Measurements from ENCODE around the gene FMNL2. TPM values are rescaled to one million over a fixed set of nuclear protein-coding genes. Genes with fewer than 3 reads are reported as not detected.

FMNL2 gene
- total RNA-seq, 3 donors from 2014 or later (not counting 1 experiment from before 2014, with no cell fraction given) = 0.34 to 3.0 (median 0.78) TPM

DNA sequence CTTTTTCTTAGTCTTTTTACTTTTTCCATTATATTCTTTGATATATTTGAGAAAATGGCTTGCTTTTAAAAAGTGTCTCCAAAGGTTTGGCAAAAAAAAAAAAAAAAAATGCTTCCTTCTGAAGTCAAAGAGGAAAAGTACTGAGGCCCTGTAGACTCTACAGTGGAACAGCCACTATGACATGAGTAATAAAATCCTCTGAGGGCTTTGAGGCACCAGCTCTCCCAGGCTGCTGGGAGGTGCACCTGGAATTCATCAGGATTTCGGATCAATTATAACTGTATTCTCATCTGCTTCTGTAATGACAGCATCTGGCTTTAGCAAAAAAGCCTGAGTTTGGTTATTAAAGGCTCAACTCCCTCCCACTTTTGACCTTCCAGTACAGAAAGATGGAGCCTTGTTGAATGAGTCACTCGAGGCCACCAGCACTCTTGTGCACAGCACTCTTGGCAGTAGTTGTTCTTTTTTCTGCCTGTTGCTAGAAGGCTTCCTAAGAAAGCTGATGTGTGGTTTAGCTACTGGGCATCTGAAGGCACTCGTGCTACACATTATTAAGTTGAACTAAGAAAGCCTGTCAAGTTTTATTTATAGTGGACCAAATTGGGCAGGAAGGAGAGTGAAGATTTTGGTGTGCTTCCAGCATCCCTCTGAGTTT lies 251.0 kb downstream of the FMNL2 start:
- no peaks in the 10 kb centered on the region for H3K4me1 Mint-ChIP-seq
- H3K4me1 ChIP-seq (ENCODE audit: control insufficient read depth, insufficient read depth, low read length) = no peaks in the 10 kb centered on the region
- H3K27me3 Mint-ChIP-seq (ENCODE audit: low read depth in 2 of 2) = peaks cover 9 to 15% of the 10 kb centered on the region in 2 donors
- H3K27ac ChIP-seq (ENCODE audit: low read length) = no peak overlapping the region
- 39% methylated on average over 3 of the region's 3 CpGs for WGBS (ENCODE audit: insufficient coverage)
- no peak overlapping the region for H3K27ac Mint-ChIP-seq
- ATAC-seq (no peak), DNase-seq (no peak)
- intact Hi-C loops (cut with micrococcal nuclease) = no loop called here
- H3K9me3 ChIP-seq (ENCODE audit: control insufficient read depth, insufficient read depth, low read length) = no peaks in the 10 kb centered on the region
- no peaks in the 10 kb centered on the region for H3K36me3 Mint-ChIP-seq
- no peak overlapping the region for H3K4me3 ChIP-seq (ENCODE audit: low read length)
- TF ChIP-seq CTCF (IDR thresholded peaks at IDR 0.05) = no peak
- no peaks in the 10 kb centered on the region for H3K36me3 ChIP-seq (ENCODE audit: control insufficient read depth, insufficient read depth, low read length)
- no peak overlapping the region for H3K4me3 Mint-ChIP-seq
- no peaks in the 10 kb centered on the region for H3K27me3 ChIP-seq (ENCODE audit: control insufficient read depth, insufficient read depth, low read length)
- no peaks in the 10 kb centered on the region for H3K9me3 Mint-ChIP-seq

DNA sequence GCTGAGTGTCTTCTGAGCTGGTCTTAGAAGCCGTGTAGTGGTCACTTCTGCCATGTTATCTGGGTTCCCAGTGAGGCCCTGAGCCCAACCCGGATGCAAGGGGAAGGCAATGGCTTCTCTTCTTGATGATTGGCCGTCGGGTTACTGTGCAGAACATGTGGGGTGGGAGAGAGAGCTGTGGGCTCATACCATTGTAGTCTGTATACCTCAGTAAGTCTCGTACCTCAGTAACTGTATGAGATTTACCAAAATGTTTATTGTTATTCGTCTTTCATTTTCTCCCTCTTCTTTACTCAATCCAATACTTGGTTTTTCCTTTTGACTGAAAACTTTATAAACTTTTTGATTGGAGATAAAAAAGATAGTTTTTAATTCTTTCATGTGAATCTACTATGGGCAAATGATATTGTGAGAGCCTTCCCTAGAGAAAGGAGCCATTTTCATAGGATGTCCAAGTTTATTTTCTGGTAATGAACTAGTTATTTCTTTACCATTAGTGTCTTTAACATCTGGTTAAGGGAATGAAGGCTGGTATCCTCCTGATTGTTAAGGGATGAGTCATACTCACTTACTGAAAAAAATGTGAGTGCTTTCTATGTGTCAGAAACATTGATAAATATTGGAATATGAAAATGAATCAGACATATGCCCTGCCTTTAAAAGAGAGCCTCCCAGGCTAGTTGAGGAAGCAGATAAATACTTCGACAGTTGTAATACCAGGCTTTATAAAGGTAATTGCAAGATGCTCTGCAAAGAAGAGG lies 252.4 kb downstream of the FMNL2 start:
- TF ChIP-seq CTCF (IDR thresholded peaks at IDR 0.05) = no peak
- 84% methylated on average over 5 of the region's 7 CpGs for WGBS (ENCODE audit: insufficient coverage)
- Mint-ChIP-seq H3K27me3 (ENCODE audit: low read depth in 2 of 2) (peaks cover 9 to 15% of the 10 kb centered on the region in 2 donors), H3K4me3 (no peak overlapping the region), H3K27ac (no peak overlapping the region), H3K36me3 (no peaks in the 10 kb centered on the region), H3K4me1 (no peaks in the 10 kb centered on the region), H3K9me3 (no peaks in the 10 kb centered on the region)
- ATAC-seq (no peak), DNase-seq (no peak)
- Histone ChIP-seq H3K9me3 (ENCODE audit: control insufficient read depth, insufficient read depth, low read length) (no peaks in the 10 kb centered on the region), H3K27ac (ENCODE audit: low read length) (no peak overlapping the region), H3K36me3 (ENCODE audit: control insufficient read depth, insufficient read depth, low read length) (no peaks in the 10 kb centered on the region), H3K4me1 (ENCODE audit: control insufficient read depth, insufficient read depth, low read length) (no peaks in the 10 kb centered on the region), H3K27me3 (ENCODE audit: control insufficient read depth, insufficient read depth, low read length) (no peaks in the 10 kb centered on the region), H3K4me3 (ENCODE audit: low read length) (no peak overlapping the region)
- intact Hi-C loops (cut with micrococcal nuclease) = no loop called here

DNA sequence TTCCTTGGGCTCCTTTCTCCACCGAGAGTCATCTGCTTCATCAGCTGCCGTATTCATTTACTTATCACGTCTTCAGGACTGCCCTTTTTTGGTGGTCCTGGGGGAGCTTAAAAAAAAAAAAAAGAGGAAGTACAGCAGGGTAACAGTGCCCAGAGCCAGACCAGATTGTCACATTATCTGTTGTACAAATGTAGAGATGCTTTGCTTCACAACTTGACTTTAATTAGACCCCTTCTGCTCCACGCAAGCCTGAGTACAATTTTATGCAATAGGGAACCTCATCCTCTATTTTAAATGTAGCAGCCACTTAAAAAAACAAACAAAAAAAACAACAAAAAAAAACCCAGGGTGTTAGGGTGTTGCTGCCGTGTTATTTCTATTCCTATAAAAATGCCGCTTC lies 254.0 kb downstream of the FMNL2 start:
- DNase-seq = no peak
- WGBS (ENCODE audit: insufficient coverage) = 85% methylated on average over 5 of the region's 6 CpGs
- ATAC-seq = no peak
- no peaks in the 10 kb centered on the region for H3K9me3 ChIP-seq (ENCODE audit: control insufficient read depth, insufficient read depth, low read length)
- H3K36me3 Mint-ChIP-seq = no peaks in the 10 kb centered on the region
- H3K27ac ChIP-seq (ENCODE audit: low read length) = no peak overlapping the region
- H3K4me1 ChIP-seq (ENCODE audit: control insufficient read depth, insufficient read depth, low read length) = no peaks in the 10 kb centered on the region
- no peaks in the 10 kb centered on the region for H3K36me3 ChIP-seq (ENCODE audit: control insufficient read depth, insufficient read depth, low read length)
- no peak overlapping the region for H3K4me3 Mint-ChIP-seq
- H3K27me3 Mint-ChIP-seq (ENCODE audit: low read depth in 2 of 2) = peaks cover 5 to 14% of the 10 kb centered on the region in 2 donors
- H3K27ac Mint-ChIP-seq = no peak overlapping the region
- TF ChIP-seq CTCF (IDR thresholded peaks at IDR 0.05) = no peak
- intact Hi-C loops (cut with micrococcal nuclease) = no loop called here
- H3K27me3 ChIP-seq (ENCODE audit: control insufficient read depth, insufficient read depth, low read length) = no peaks in the 10 kb centered on the region
- peaks cover 0 to 4% of the 10 kb centered on the region in 2 donors for H3K4me1 Mint-ChIP-seq
- H3K4me3 ChIP-seq (ENCODE audit: low read length) = no peak overlapping the region
- H3K9me3 Mint-ChIP-seq = no peaks in the 10 kb centered on the region

All from natural killer cell (primary cell).